GM18870 (cell line): ENCODE measurements around the gene PFKL.

Experiments used
- ATAC-seq: cut with Tn5 transposase; IDR thresholded peaks from one replicate; pipeline ENCODE4 v1.9.1; 2021; ENCODE audit warnings: moderate library complexity; ENCODE audit not compliant: unreplicated experiment

Gene PFKL

GRCh38 chr21:44299458-44300261 lies at the start of gene PFKL:
Gene PFKL, plus strand, starts transcription at chr21:44300053. Its CDS starts 53 bp downstream, at chr21:44300106.
- no peak for ATAC-seq

DNA sequence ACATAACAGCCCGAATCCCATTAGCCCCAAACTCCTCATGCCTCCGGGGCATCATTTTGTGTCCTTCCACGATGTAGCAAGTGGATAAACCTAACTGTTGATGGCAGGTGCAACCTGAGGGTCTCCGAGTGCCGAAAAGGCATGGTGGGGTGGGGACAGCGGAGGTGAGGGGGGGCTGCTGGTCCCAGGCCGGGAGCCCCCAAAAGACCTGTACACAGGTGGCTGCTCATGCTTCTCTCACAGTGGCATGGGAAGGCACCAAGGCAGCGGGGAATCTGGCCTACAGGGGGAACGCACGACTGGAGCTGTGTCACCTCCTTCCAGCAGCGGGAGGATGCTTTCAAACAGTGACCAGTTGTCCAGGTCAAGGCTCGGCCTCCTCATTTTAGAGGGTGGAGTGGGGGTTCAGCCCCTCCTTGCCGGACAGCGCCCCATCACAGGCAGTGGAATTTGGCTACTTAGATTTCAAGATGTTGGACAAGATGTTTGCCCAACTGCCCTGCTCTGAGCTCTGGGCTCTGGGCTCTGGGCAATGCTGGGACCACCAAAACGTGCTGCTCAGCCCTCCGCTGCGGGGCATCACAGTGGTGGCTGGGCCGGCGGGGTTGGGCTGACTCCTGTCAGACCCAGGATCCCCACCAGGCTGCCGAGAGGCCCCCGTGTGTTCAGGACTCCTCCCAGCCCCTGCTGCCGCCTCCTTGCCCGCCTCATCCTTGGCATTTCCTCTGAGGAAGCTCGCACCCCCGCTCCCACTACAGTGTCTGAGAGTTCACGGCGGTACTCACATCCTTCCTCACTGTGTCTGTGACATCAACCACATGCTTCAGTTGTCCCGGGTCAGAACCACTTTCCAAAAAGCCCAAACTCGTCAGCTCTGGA lies 45.8 kb upstream of the PFKL start:
- no peak for ATAC-seq

GRCh38 chr21:44255511-44255981 lies 44.3 kb upstream of the PFKL start:
- no peak for ATAC-seq

DNA sequence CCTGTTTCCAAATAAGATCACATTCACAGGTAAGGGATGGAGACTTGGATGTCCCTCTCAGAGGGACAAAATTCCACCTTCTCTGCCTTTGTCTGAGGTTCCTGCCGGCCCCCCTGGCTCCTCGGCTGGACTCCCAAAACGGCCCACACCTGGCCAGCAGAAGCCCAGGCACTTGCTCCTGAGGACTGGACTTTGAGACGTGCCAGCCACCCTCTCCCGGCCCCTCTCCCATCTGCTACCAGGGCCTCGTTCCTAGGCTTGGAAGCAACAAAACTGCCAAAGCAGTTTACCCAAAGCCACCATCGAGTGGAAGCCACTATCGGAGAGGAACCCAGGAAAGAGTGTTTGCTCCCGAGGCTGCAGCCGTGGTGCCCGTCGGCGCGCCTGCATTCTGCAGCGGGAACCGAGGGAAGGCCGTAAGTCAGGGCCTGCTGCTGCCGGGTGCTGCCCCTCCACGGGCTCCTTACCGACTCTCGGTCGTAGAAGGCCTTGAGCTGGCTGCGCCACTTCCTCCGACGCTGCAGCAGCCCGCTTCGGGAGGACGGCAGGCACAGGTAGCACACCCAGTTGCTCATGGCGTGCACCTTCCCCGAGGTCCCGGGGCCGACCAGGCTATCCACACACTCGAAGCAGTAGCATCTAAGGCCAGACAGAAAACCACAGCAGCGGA lies 41.7 kb upstream of the PFKL start:
- no peak for ATAC-seq

GRCh38 chr21:44259082-44259705 lies 40.7 kb upstream of the PFKL start:
- ATAC-seq: no peak

- no peak for ATAC-seq
These were observed 39.8 kb upstream of the PFKL start for GRCh38 chr21:44260066-44260465.

GRCh38 chr21:44260791-44261631 lies 38.8 kb upstream of the PFKL start:
- ATAC-seq: no peak

GRCh38 chr21:44261675-44262295 lies 38.1 kb upstream of the PFKL start, which contains the start of gene DNMT3L:
Gene DNMT3L, minus strand, starts transcription at chr21:44261897. Its CDS starts 638 bp downstream, at chr21:44261259.
- ATAC-seq: no peak

GRCh38 chr21:44262338-44263056 lies 37.4 kb upstream of the PFKL start:
- ATAC-seq: no peak

DNA sequence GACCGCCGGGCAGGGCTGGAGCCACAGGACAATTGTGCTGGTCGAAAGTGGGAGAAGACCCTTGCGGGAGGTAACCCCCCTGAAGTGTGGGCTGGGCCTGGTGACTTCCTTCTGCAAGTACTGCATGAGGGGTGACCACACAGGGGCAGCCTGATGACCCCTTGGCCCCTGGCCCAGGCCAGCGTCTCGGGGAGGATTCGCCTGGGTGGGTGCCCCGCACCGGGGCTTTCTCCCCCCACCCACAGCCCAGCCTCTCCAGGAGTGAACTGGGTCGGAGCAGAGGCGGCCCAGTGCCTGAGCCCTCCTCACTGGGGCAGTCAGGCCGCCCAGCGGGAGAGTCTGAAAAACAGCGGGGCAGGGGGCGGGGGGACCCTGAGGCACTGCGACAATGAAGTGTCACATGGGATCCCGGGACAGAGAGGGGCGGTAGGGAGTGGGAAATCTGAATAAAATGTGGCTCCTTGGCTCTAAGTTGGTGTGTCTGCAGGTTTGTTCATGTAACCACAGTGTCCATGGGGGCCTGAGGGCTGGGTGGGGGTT lies 36.6 kb upstream of the PFKL start:
- ATAC-seq: no peak

- no peak for ATAC-seq
These were observed 36.1 kb upstream of the PFKL start for GRCh38 chr21:44263768-44264167.

DNA sequence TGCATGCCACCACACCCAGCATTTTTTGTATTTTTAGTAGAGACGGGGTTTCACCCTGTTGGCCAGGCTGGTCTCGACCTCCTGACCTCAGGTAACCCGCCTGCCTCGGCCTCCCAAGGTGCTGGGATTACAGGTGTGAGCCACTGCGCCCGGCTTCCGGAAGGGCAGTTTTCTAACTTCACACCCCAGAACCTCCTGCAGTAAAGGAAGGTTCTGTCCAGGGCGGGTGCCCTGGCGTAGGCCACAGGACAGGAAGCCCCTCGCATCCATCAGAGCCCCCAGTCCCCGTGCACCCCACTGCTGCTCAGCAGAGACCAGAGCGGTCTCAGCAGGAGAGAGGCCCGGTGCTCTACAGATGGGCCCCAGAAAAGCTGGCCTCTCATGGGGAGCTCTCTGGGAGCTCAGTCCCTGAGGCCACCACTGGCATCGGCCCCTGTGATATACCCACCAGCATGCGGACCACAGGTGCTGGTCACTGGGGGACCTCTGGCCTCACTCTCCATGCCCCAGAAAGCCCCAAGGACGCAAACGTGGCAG lies 34.1 kb upstream of the PFKL start:
- ATAC-seq: no peak

DNA sequence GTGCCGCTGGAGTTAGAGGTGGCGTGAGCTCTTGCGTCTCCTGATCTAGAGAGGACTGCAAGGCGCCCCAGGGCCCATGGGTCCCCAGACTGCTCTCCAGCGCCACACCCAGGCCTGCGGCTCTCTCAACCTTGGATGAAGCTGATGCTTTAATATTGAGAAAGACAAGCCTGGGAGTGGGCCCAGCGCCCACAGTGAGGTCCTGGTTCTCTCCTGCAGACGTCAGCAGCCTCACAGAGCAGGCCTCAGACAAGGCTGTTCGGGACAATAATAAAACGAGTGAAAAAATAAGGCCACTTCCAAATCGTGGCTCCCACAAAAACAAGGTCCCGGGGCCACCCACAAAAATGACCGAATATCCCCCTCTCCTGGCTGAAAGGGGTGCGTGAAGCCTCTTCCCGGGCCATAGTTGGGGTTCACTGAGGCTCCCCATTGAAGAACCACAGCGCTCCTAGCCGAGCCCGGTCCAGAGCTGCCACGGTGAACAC lies 32.2 kb upstream of the PFKL start:
- no peak for ATAC-seq

DNA sequence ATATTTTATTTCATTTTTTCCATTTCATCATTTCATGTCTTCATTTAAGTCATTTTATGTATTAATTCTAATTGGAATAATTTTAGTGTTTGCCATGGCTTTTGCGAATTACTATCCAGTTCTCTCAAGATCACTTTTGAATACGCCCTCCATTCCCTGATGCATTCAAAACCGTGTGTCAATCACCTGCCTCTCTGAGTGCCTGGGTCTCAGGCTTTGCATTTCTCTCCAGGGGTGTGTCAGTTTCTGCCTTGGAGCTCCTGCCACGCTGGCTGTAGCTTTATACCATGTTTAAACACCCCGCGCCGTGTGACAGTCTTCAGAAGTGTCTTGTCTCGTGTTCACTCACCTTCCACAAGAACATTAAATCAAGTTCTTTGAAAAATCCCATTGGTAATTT lies 30.8 kb upstream of the PFKL start:
- ATAC-seq: no peak

DNA sequence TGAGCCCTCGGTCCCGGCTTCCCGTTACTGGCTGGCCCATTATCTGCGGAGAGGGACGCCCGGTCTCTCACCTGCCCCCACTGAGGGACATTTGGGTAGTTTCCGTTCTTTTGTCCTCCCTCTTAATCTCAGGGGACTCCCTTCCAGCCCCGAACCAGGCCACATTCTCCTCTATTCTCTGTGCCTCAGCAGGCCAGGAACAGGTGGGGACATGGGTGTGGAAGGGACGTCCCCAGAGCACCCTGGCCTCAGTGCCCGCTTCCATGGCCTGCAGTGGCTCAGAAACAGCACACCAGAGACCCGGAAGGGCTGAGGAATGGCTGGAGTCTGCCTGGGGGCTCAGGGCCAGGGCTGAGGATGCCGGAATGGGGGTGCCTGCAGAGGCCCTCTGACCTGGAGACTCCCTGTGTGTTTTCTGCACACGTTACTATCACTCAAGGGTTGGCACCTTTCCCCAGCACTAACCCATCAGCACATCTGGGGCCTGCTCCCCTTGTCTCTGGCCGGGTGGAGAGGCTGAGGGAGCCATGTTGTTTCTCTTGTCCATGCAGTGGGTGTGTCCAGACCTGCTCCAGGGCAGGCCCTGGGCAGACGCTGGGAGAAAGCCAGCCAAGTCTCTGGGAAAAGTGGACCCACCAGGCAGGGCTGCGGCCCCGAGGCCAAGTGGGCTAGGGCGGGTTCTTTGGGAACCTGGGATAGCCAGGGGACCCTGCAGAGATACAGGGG lies 28.1 kb upstream of the PFKL start:
- no peak for ATAC-seq

- ATAC-seq: no peak
These were observed 27.5 kb upstream of the PFKL start for GRCh38 chr21:44272284-44272858.

GRCh38 chr21:44273046-44273445 lies 26.8 kb upstream of the PFKL start:
- ATAC-seq: no peak
